Thyroid gland (tissue), 4 donors: Measurements from ENCODE around the gene GLT8D2.

Experiments used
- POLR2A ChIP-seq, 2 donors: fragments of 450-650 bp; IDR thresholded peaks; one replicate each; pipeline ENCODE4 v1.6.1; 2017; ENCODE audit warnings: antibody characterized with exemption in 2 of 2, mild to moderate bottlenecking in 2 of 2, moderate library complexity in 1 of 2
- TF ChIP-seq, protein P1 (sequence below), 6 experiments: fragments of 200-600 bp in 3 of 6; fragments of 450-650 bp in 3 of 6; sonication (generic) in 3 of 6; IDR thresholded peaks; one replicate each; pipeline ENCODE4 v1.5.1; 2016 to 2019; ENCODE audit warnings: antibody characterized with exemption in 6 of 6, mild to moderate bottlenecking in 2 of 6, inconsistent platforms in 1 of 6, moderate library complexity in 1 of 6

DNA sequence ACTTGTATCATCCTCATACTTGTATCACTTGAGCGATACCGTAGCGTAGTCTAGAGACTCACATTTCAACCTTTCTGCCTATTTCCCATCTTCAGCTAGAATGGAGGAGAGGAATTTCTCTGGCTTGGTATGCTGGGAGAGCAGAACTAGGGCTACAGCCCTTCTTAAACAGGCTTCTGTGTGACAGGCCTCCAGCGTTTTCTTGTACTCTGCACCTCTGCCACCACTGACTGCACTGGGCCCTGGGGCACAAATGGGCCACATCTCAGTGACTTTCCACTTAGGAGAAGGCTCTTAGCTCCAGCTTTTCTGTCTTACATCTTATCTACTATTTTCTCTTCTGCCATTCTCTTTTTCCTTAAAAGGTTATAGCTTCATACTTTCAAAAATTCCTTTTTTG lies 41.1 kb upstream of the GLT8D2 start:
- TF ChIP-seq, protein P1, sequence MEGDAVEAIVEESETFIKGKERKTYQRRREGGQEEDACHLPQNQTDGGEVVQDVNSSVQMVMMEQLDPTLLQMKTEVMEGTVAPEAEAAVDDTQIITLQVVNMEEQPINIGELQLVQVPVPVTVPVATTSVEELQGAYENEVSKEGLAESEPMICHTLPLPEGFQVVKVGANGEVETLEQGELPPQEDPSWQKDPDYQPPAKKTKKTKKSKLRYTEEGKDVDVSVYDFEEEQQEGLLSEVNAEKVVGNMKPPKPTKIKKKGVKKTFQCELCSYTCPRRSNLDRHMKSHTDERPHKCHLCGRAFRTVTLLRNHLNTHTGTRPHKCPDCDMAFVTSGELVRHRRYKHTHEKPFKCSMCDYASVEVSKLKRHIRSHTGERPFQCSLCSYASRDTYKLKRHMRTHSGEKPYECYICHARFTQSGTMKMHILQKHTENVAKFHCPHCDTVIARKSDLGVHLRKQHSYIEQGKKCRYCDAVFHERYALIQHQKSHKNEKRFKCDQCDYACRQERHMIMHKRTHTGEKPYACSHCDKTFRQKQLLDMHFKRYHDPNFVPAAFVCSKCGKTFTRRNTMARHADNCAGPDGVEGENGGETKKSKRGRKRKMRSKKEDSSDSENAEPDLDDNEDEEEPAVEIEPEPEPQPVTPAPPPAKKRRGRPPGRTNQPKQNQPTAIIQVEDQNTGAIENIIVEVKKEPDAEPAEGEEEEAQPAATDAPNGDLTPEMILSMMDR (IDR thresholded peaks at IDR 0.05), result no peak
- no peak for TF ChIP-seq POLR2A (IDR thresholded peaks at IDR 0.05)
